Measurements from ENCODE around the gene AKAP11.

AKAP11 gene

DNA sequence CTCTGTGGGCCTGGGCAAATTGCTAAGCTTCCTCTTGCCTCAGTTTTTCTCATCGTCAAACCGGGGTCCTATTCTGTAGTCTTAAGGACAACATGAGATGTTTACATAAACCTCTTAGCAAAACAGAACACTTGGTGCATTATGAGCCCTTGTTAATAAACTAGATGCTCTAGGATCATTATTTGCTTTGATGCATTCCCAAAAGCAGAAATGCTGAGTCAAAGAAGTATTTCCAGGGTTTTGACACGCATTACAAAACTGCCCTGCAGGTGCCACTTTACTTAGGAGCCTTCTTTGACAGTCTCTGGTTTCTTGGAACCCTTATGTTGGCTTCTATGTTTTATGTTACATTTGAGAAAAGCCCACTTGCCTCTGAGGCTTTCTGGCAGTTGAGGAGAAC lies 12.1 kb downstream of the AKAP11 start:
- H3K4me3 ChIP-seq (ENCODE audit: insufficient read depth, low read depth, low read length, poor library complexity, severe bottlenecking), result no peak overlapping the region
- no peak for DNase-seq
- H3K36me3 ChIP-seq (ENCODE audit: control insufficient read depth, insufficient read depth, low read length), result peaks cover 11% of the 10 kb centered on the region
- peaks cover 4% of the 10 kb centered on the region for H3K4me1 ChIP-seq (ENCODE audit: control insufficient read depth, insufficient read depth, low read length, poor library complexity, severe bottlenecking)
- H3K9me3 ChIP-seq (ENCODE audit: control insufficient read depth, low read length), result no peaks in the 10 kb centered on the region
- no peak overlapping the region for H3K27ac ChIP-seq (ENCODE audit: insufficient read depth, low read length, poor library complexity, severe bottlenecking)
- H3K27me3 ChIP-seq (replicated peaks; ENCODE audit: control insufficient read depth, insufficient read depth, low read length, poor library complexity, severe bottlenecking), result no peaks in the 10 kb centered on the region

DNA sequence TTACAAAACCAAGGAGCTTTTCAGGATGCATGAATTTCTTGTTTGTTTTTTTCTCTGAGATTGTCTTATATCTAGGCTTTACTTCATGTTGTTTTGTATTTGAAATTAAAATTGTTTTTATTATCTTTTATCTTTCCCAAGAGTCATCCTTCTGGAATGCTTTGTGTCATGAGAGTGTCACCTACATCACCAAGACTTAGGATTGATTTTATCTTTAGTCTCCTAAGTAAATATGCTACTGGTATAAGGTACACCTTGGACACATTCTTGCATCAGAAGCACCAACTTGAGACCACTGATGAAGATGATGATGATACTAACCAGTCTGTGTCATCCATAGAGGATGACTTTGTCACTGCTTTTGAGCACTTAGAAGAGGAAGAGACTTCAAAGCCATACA lies 26.4 kb downstream of the AKAP11 start:
- Histone ChIP-seq H3K27me3 (replicated peaks; ENCODE audit: control insufficient read depth, insufficient read depth, low read length, poor library complexity, severe bottlenecking) (no peaks in the 10 kb centered on the region), H3K9me3 (ENCODE audit: control insufficient read depth, low read length) (no peaks in the 10 kb centered on the region), H3K4me3 (ENCODE audit: insufficient read depth, low read depth, low read length, poor library complexity, severe bottlenecking) (no peak overlapping the region), H3K4me1 (ENCODE audit: control insufficient read depth, insufficient read depth, low read length, poor library complexity, severe bottlenecking) (no peaks in the 10 kb centered on the region), H3K27ac (ENCODE audit: insufficient read depth, low read length, poor library complexity, severe bottlenecking) (no peak overlapping the region), H3K36me3 (ENCODE audit: control insufficient read depth, insufficient read depth, low read length) (peaks cover 54% of the 10 kb centered on the region)
- no peak for DNase-seq

DNA sequence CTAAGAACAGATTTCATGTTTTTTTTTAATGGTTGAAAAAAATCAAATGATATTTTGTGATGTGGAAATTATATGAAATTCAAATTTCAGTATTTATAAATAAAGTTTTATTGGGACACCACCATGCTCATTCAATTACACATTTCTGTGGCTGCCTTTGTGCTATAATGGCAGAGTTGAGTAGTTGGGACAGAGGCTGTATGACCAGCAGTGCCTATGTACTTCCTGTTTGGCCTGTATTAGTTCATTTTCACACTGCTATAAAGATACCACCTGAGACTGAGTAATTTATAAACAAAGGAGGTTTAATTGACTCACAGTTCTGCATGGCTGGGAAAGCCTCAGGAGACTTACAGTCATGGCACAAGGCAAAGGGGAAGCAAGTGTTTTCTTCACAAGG lies 33.6 kb downstream of the AKAP11 start:
- Histone ChIP-seq H3K4me1 (ENCODE audit: control insufficient read depth, insufficient read depth, low read length, poor library complexity, severe bottlenecking) (no peaks in the 10 kb centered on the region), H3K4me3 (ENCODE audit: insufficient read depth, low read depth, low read length, poor library complexity, severe bottlenecking) (no peak overlapping the region), H3K36me3 (ENCODE audit: control insufficient read depth, insufficient read depth, low read length) (peaks cover 36% of the 10 kb centered on the region), H3K27me3 (replicated peaks; ENCODE audit: control insufficient read depth, insufficient read depth, low read length, poor library complexity, severe bottlenecking) (no peaks in the 10 kb centered on the region), H3K27ac (ENCODE audit: insufficient read depth, low read length, poor library complexity, severe bottlenecking) (no peak overlapping the region), H3K9me3 (ENCODE audit: control insufficient read depth, low read length) (no peaks in the 10 kb centered on the region)
- no peak for DNase-seq

DNA sequence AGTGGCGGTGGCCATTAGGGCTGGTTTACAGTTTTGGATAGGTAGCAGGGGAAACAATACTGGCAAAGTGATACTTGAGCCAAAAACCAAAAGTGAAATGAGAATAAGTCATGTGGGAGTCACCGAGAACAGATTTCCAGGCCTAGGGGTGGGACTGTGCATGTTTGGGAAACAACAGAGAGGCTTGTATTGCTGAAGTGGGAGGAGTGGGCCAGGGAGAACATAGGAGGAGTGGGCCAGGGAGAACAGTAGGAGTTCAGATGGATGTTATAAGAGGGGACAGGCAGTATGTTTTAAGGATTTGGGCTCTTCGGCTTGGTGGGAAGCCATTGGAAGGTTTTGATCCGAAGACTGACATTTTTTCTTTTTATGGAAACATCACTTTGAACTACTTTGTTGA lies 35.5 kb downstream of the AKAP11 start:
- Histone ChIP-seq H3K27me3 (replicated peaks; ENCODE audit: control insufficient read depth, insufficient read depth, low read length, poor library complexity, severe bottlenecking) (no peaks in the 10 kb centered on the region), H3K4me1 (ENCODE audit: control insufficient read depth, insufficient read depth, low read length, poor library complexity, severe bottlenecking) (no peaks in the 10 kb centered on the region), H3K36me3 (ENCODE audit: control insufficient read depth, insufficient read depth, low read length) (peaks cover 29% of the 10 kb centered on the region), H3K27ac (ENCODE audit: insufficient read depth, low read length, poor library complexity, severe bottlenecking) (no peak overlapping the region), H3K4me3 (ENCODE audit: insufficient read depth, low read depth, low read length, poor library complexity, severe bottlenecking) (no peak overlapping the region), H3K9me3 (ENCODE audit: control insufficient read depth, low read length) (no peaks in the 10 kb centered on the region)
- no peak for DNase-seq

DNA sequence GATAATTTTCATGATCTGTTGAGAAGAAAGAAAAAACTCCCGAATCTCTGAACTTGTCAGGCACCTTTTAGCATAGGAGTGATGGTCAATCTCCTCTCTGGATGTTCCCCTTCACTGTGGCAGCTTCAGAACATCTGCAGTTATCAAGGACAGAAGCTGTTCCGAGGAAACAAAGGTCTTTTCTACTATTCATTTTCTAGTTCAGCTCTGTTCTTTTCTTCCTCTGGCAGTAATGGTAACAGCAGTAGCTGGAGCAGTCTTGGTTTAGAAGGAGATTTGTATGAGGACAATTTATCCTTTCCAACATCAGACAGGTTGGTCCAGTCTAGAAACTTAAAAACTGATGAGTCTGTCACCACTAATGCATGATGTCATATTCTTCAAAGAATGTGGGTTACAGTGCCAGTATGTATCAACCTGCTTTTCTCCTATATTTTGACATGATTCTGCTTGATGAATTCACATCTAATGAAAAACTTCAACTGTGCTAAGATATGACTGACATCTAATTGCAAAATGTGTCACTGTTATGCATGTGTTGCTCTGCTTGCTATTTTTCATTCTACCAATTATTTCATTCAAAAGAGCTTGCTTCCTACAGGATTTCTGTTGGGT lies 41.0 kb downstream of the AKAP11 start:
- no peak overlapping the region for H3K4me3 ChIP-seq (ENCODE audit: insufficient read depth, low read depth, low read length, poor library complexity, severe bottlenecking)
- no peak for DNase-seq
- H3K27ac ChIP-seq (ENCODE audit: insufficient read depth, low read length, poor library complexity, severe bottlenecking), result no peak overlapping the region
- no peaks in the 10 kb centered on the region for H3K9me3 ChIP-seq (ENCODE audit: control insufficient read depth, low read length)
- no peaks in the 10 kb centered on the region for H3K4me1 ChIP-seq (ENCODE audit: control insufficient read depth, insufficient read depth, low read length, poor library complexity, severe bottlenecking)
- no peaks in the 10 kb centered on the region for H3K27me3 ChIP-seq (replicated peaks; ENCODE audit: control insufficient read depth, insufficient read depth, low read length, poor library complexity, severe bottlenecking)
- H3K36me3 ChIP-seq (ENCODE audit: control insufficient read depth, insufficient read depth, low read length), result peaks cover 28% of the 10 kb centered on the region

DNA sequence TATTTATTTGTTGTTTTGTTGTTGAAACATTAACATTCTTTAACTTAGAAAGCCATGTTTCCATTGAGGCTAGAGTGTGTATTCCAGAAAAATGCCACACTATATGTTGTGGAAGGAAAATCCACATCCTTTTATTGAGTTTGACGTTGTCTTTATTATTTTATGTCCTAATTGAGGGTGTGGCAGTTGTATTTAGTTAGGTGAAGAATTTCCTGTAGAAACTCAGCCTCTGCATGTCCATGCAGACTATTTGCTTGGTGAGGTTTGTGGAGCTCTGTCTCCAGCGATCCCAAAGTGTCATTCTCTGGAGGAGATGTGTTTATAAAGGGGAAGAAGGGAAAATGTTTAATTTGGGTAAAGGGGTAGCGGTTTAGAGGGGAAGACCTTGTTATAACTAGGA lies 46.6 kb downstream of the AKAP11 start:
- H3K36me3 ChIP-seq (ENCODE audit: control insufficient read depth, insufficient read depth, low read length), result peaks cover 10% of the 10 kb centered on the region

DNA sequence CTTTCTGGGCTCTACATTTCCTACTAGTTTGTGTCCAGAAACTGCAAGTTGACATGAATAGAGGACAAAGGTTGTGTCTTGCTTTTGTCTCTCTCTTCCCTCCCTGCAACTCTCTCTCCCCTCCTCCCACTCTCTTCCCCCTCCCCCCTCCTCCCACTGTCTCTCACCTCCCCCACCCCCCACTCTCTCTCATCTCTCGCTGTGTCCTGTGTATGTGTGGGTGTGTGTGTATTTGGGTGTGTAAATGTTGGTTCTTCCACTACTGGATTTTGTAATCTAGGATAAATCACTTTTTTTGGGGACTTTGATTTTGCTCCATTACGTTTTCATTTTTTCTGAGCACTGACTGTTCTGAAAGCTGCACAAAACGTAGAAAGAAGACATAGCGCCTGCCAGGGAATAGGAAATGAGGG lies 48.4 kb downstream of the AKAP11 start:
- no peaks in the 10 kb centered on the region for H3K9me3 ChIP-seq (ENCODE audit: control insufficient read depth, low read length)
- peaks cover 10% of the 10 kb centered on the region for H3K36me3 ChIP-seq (ENCODE audit: control insufficient read depth, insufficient read depth, low read length)
- H3K27me3 ChIP-seq (replicated peaks; ENCODE audit: control insufficient read depth, insufficient read depth, low read length, poor library complexity, severe bottlenecking), result no peaks in the 10 kb centered on the region
- H3K4me1 ChIP-seq (ENCODE audit: control insufficient read depth, insufficient read depth, low read length, poor library complexity, severe bottlenecking), result no peaks in the 10 kb centered on the region
- DNase-seq, result no peak
- H3K4me3 ChIP-seq (ENCODE audit: insufficient read depth, low read depth, low read length, poor library complexity, severe bottlenecking), result no peak overlapping the region
- no peak overlapping the region for H3K27ac ChIP-seq (ENCODE audit: insufficient read depth, low read length, poor library complexity, severe bottlenecking)

More for the DNA sequence above, 46.6 kb downstream of the AKAP11 start:
- Histone ChIP-seq H3K4me3 (ENCODE audit: insufficient read depth, low read depth, low read length, poor library complexity, severe bottlenecking) (no peak overlapping the region), H3K9me3 (ENCODE audit: control insufficient read depth, low read length) (no peaks in the 10 kb centered on the region), H3K27me3 (replicated peaks; ENCODE audit: control insufficient read depth, insufficient read depth, low read length, poor library complexity, severe bottlenecking) (no peaks in the 10 kb centered on the region), H3K4me1 (ENCODE audit: control insufficient read depth, insufficient read depth, low read length, poor library complexity, severe bottlenecking) (no peaks in the 10 kb centered on the region), H3K27ac (ENCODE audit: insufficient read depth, low read length, poor library complexity, severe bottlenecking) (no peak overlapping the region)
- DNase-seq, result no peak

DNA sequence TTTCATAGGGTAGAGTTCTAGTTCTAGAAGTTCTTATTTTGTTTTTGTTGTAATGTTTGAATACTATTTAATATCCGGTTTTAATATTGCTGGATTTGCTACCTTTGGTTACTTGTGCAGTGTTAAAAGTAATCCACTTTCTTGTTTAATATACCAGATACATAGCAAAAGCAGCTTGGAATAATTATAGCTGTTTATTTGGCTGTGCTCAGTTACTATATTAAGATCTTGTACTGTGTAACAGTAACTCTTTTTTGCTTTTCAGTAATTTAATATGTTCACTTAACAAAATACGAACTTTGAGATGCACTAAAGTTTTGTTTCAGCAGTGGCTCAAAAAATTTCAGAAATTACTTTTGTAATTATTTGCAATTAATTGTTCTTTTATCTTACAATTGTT lies 50.9 kb downstream of the AKAP11 start:
- no peak for DNase-seq
- Histone ChIP-seq H3K4me1 (ENCODE audit: control insufficient read depth, insufficient read depth, low read length, poor library complexity, severe bottlenecking) (no peaks in the 10 kb centered on the region), H3K27me3 (replicated peaks; ENCODE audit: control insufficient read depth, insufficient read depth, low read length, poor library complexity, severe bottlenecking) (no peaks in the 10 kb centered on the region), H3K36me3 (ENCODE audit: control insufficient read depth, insufficient read depth, low read length) (peaks cover 6% of the 10 kb centered on the region), H3K4me3 (ENCODE audit: insufficient read depth, low read depth, low read length, poor library complexity, severe bottlenecking) (no peak overlapping the region), H3K27ac (ENCODE audit: insufficient read depth, low read length, poor library complexity, severe bottlenecking) (no peak overlapping the region), H3K9me3 (ENCODE audit: control insufficient read depth, low read length) (no peaks in the 10 kb centered on the region)

DNA sequence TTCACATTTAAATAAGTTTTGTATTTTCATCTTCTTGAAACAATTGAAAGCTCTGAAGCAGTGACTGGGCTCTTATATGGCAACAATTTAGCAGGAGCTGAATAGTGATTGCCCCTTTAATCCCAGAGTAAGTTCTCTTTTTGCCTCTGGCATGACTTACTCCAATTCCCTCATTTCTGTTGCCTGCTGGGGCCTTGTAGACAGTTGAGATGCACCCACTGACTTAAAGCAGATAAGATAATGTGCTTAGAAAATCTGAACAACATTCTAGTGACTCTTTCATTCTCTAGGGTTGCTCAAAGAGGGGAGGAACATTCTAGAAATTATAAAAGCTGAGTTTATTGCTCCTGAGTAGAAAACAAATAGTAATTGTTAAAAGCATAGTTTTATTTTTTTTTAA lies 52.8 kb downstream of the AKAP11 start:
- no peaks in the 10 kb centered on the region for H3K36me3 ChIP-seq (ENCODE audit: control insufficient read depth, insufficient read depth, low read length)
- H3K27ac ChIP-seq (ENCODE audit: insufficient read depth, low read length, poor library complexity, severe bottlenecking), result no peak overlapping the region
- H3K9me3 ChIP-seq (ENCODE audit: control insufficient read depth, low read length), result no peaks in the 10 kb centered on the region
- no peaks in the 10 kb centered on the region for H3K4me1 ChIP-seq (ENCODE audit: control insufficient read depth, insufficient read depth, low read length, poor library complexity, severe bottlenecking)
- no peak for DNase-seq
- no peaks in the 10 kb centered on the region for H3K27me3 ChIP-seq (replicated peaks; ENCODE audit: control insufficient read depth, insufficient read depth, low read length, poor library complexity, severe bottlenecking)
- no peak overlapping the region for H3K4me3 ChIP-seq (ENCODE audit: insufficient read depth, low read depth, low read length, poor library complexity, severe bottlenecking)

DNA sequence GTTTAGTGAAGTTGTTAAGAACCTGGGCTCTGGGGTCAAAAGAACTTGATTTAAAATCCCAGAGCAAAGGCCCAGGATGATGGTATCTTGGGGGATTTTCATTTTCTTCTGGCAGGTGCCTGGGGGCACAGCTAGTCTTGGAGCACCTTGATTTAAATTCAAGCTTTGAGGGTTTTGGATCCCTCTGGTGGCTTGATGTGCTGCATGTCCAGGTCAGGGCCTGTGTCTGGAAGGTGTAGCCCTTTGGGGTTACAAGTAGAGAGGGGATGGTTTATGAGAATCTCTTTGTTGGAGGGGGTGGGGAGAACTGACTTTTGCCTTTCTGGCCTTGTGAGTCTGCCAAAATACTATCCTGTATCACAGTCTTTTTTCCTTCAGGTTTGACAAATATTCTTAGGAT lies 55.8 kb downstream of the AKAP11 start:
- no peaks in the 10 kb centered on the region for H3K27me3 ChIP-seq (replicated peaks; ENCODE audit: control insufficient read depth, insufficient read depth, low read length, poor library complexity, severe bottlenecking)
- no peaks in the 10 kb centered on the region for H3K9me3 ChIP-seq (ENCODE audit: control insufficient read depth, low read length)
- H3K4me1 ChIP-seq (ENCODE audit: control insufficient read depth, insufficient read depth, low read length, poor library complexity, severe bottlenecking), result no peaks in the 10 kb centered on the region
- no peaks in the 10 kb centered on the region for H3K36me3 ChIP-seq (ENCODE audit: control insufficient read depth, insufficient read depth, low read length)
- no peak overlapping the region for H3K4me3 ChIP-seq (ENCODE audit: insufficient read depth, low read depth, low read length, poor library complexity, severe bottlenecking)
- no peak for DNase-seq
- H3K27ac ChIP-seq (ENCODE audit: insufficient read depth, low read length, poor library complexity, severe bottlenecking), result no peak overlapping the region

Measured in effector memory CD4-positive, alpha-beta T cell (primary cell).